ENCODE data around the gene TRPV4.
A peak's percentile ranks its signal among the peaks of the same experiment; 100 is the strongest.
"Not testable (repeated sequence)": the region's sequence is repeated elsewhere in the genome, so short reads cannot be mapped to it uniquely, and the experiment has no call there.

The TRPV4 gene

GRCh38 chr12:109860977-109861376 lies 27.8 kb upstream of the TRPV4 start:
- no peak for DNase-seq (ENCODE audit: low read depth)

GRCh38 chr12:109858764-109859163 lies 25.6 kb upstream of the TRPV4 start:
- DNase-seq (ENCODE audit: low read depth) = no peak

GRCh38 chr12:109857715-109858114 lies 24.5 kb upstream of the TRPV4 start:
- no peak for DNase-seq (ENCODE audit: low read depth)

- DNase-seq (ENCODE audit: low read depth) = no peak
These were observed 22.2 kb upstream of the TRPV4 start for GRCh38 chr12:109855377-109855776.

- DNase-seq (ENCODE audit: low read depth) = not testable (repeated sequence)
These were observed 17.3 kb upstream of the TRPV4 start for GRCh38 chr12:109850518-109850917.

GRCh38 chr12:109847142-109847735 lies 14.0 kb upstream of the TRPV4 start:
- no peak for DNase-seq (ENCODE audit: low read depth)

GRCh38 chr12:109845824-109846205 lies 12.6 kb upstream of the TRPV4 start:
- DNase-seq (ENCODE audit: low read depth) = no peak

- peak; percentile 79 for DNase-seq (ENCODE audit: low read depth)
These were observed 12.0 kb upstream of the TRPV4 start for GRCh38 chr12:109844983-109845823.

- no peak for DNase-seq (ENCODE audit: low read depth)
These were observed 10.9 kb upstream of the TRPV4 start for GRCh38 chr12:109844091-109844490.

GRCh38 chr12:109842021-109842420 lies 8.8 kb upstream of the TRPV4 start:
- DNase-seq (ENCODE audit: low read depth) = no peak

GRCh38 chr12:109841356-109841755 lies 8.2 kb upstream of the TRPV4 start:
- DNase-seq (ENCODE audit: low read depth) = no peak

GRCh38 chr12:109840305-109841074 lies 7.3 kb upstream of the TRPV4 start:
- DNase-seq (ENCODE audit: low read depth) = no peak

- no peak for DNase-seq (ENCODE audit: low read depth)
These were observed 6.2 kb upstream of the TRPV4 start for GRCh38 chr12:109839444-109839843.

GRCh38 chr12:109836916-109837315 lies 3.7 kb upstream of the TRPV4 start:
- DNase-seq (ENCODE audit: low read depth) = no peak

- DNase-seq (ENCODE audit: low read depth) = no peak
These were observed 2.6 kb upstream of the TRPV4 start for GRCh38 chr12:109835827-109836226.

- DNase-seq (ENCODE audit: low read depth) = no peak
These were observed 474 bp downstream of the TRPV4 start for GRCh38 chr12:109832541-109833306.

GRCh38 chr12:109831929-109832328 lies 1.3 kb downstream of the TRPV4 start:
- no peak for DNase-seq (ENCODE audit: low read depth)

- DNase-seq (ENCODE audit: low read depth) = no peak
These were observed 1.8 kb downstream of the TRPV4 start for GRCh38 chr12:109831365-109831764.

GRCh38 chr12:109830718-109831117 lies 2.5 kb downstream of the TRPV4 start:
- no peak for DNase-seq (ENCODE audit: low read depth)

GRCh38 chr12:109830267-109830666 lies 2.9 kb downstream of the TRPV4 start:
- DNase-seq (ENCODE audit: low read depth) = no peak

- no peak for DNase-seq (ENCODE audit: low read depth)
These were observed 3.5 kb downstream of the TRPV4 start for GRCh38 chr12:109829667-109830066.

All from stimulated activated CD4-positive, alpha-beta T cell treated with anti-CD3 and anti-CD28 coated beads, Interleukin-2, amount 100 ng/mL, for 4 hours (primary cell).